Measurements from ENCODE around the gene RPGRIP1L. TPM values are rescaled to one million over a fixed set of nuclear protein-coding genes. Genes with fewer than 3 reads are reported as not detected.

RPGRIP1L gene
- total RNA-seq, 1 experiment from 2014 or later, result 16.1 TPM

DNA sequence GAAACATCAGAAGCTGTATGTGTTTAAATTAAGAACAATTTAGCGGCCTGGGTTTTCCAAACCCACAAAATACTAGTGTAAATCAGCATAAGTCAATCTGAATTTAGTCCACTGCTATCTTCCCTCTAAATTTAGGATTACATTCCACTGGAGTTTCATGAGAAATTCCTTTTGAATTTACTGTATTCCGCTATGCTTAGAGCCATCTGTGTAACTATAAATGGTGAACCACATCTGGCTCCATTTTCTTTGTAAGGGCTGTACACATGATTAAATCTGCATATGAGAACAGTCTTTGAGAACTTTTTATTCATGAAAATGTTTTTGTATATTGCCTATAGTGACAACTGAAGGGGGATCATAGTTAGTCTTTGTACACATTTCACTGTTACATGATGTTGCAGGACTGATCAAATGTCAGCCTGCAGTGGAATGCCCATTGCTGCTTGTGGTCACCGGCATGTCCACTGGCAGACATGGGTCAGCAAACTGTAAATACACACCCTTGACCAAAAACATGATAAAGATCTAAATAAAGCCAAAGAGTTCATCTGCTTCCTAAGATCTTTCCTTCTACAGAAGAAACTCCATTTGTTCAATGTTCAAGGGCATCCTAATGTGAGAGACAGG is 36.8 kb downstream of the RPGRIP1L start:
- no peak for DNase-seq
- ChIA-PET POLR2A (no interaction called here), CTCF (no interaction called here)
- TF ChIP-seq, protein P1, sequence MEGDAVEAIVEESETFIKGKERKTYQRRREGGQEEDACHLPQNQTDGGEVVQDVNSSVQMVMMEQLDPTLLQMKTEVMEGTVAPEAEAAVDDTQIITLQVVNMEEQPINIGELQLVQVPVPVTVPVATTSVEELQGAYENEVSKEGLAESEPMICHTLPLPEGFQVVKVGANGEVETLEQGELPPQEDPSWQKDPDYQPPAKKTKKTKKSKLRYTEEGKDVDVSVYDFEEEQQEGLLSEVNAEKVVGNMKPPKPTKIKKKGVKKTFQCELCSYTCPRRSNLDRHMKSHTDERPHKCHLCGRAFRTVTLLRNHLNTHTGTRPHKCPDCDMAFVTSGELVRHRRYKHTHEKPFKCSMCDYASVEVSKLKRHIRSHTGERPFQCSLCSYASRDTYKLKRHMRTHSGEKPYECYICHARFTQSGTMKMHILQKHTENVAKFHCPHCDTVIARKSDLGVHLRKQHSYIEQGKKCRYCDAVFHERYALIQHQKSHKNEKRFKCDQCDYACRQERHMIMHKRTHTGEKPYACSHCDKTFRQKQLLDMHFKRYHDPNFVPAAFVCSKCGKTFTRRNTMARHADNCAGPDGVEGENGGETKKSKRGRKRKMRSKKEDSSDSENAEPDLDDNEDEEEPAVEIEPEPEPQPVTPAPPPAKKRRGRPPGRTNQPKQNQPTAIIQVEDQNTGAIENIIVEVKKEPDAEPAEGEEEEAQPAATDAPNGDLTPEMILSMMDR (IDR thresholded peaks at IDR 0.05; ENCODE audit: insufficient read depth in 1 of 2, low read depth in 1 of 2, low read length in 1 of 2, severe bottlenecking in 1 of 2, unreplicated experiment in 1 of 2), result no peak
- no TSS peak for BruUV-seq (replicated peaks)
- H3K36me3 Mint-ChIP-seq (ENCODE audit: insufficient read depth, unreplicated experiment), result no peaks in the 10 kb centered on the region
- no peak overlapping the region for H3K4me3 ChIP-seq (ENCODE audit: low read depth, low read length)
- no peaks in the 10 kb centered on the region for H3K4me1 Mint-ChIP-seq (ENCODE audit: low read depth, unreplicated experiment)
- intact Hi-C loops (cut with micrococcal nuclease; ENCODE audit: unreplicated experiment), result no loop called here
- H3K4me3 Mint-ChIP-seq (ENCODE audit: unreplicated experiment), result no peak overlapping the region
- no peaks in the 10 kb centered on the region for H3K9me3 ChIP-seq
- H3K36me3 ChIP-seq (ENCODE audit: control insufficient read depth, insufficient read depth, low read length), result no peaks in the 10 kb centered on the region
- H3K4me1 ChIP-seq, result no peaks in the 10 kb centered on the region
- no peaks in the 10 kb centered on the region for H3K27me3 Mint-ChIP-seq (ENCODE audit: insufficient read depth, unreplicated experiment)
- no peaks in the 10 kb centered on the region for H3K27me3 ChIP-seq (replicated peaks; ENCODE audit: control insufficient read depth, insufficient read depth, low read length)
- no peaks in the 10 kb centered on the region for H3K9me3 Mint-ChIP-seq (ENCODE audit: unreplicated experiment)
- no peak overlapping the region for H3K27ac Mint-ChIP-seq (ENCODE audit: unreplicated experiment)

DNA sequence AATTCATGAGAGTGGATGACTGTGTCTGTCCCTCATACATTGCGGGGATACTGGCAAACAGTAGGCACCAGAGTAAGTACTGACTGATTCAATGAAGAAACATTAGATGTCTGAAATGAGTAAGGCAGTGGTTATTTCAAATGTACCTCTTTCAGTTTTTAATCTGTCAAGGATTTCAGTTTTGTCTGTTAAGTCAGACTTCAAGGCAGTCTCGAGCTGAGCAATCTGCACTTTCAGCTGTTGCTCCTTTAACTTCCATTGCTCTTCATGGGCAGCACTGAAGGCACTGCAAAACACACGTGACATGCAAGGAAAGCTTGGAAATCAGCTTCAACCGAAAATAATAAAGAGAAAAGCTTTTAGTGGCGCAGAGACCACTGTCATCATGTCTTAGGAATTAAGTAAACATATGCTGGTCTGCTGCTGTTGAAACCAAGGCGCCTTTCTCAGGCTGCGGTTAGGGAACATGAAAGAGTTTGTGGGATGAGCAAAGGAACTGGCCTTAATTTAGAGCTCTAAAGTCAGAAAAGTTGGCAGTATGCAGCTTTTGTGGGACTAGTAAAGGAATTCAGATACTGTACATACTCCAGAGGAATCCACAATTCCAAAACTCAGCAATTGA is 38.8 kb downstream of the RPGRIP1L start:
- Mint-ChIP-seq H3K4me1 (ENCODE audit: low read depth, unreplicated experiment) (no peaks in the 10 kb centered on the region), H3K27me3 (ENCODE audit: insufficient read depth, unreplicated experiment) (no peaks in the 10 kb centered on the region), H3K9me3 (ENCODE audit: unreplicated experiment) (no peaks in the 10 kb centered on the region), H3K27ac (ENCODE audit: unreplicated experiment) (no peak overlapping the region), H3K36me3 (ENCODE audit: insufficient read depth, unreplicated experiment) (no peaks in the 10 kb centered on the region), H3K4me3 (ENCODE audit: unreplicated experiment) (no peak overlapping the region)
- ChIA-PET POLR2A (no interaction called here), CTCF (no interaction called here)
- Histone ChIP-seq H3K4me3 (ENCODE audit: low read depth, low read length) (no peak overlapping the region), H3K27me3 (replicated peaks; ENCODE audit: control insufficient read depth, insufficient read depth, low read length) (no peaks in the 10 kb centered on the region), H3K9me3 (no peaks in the 10 kb centered on the region), H3K4me1 (no peaks in the 10 kb centered on the region), H3K36me3 (ENCODE audit: control insufficient read depth, insufficient read depth, low read length) (no peaks in the 10 kb centered on the region)
- BruUV-seq (replicated peaks), result no TSS peak
- DNase-seq, result no peak
- TF ChIP-seq, protein P1 (IDR thresholded peaks at IDR 0.05; ENCODE audit: insufficient read depth in 1 of 2, low read depth in 1 of 2, low read length in 1 of 2, severe bottlenecking in 1 of 2, unreplicated experiment in 1 of 2), result no peak
- intact Hi-C loops (cut with micrococcal nuclease; ENCODE audit: unreplicated experiment), result no loop called here

DNA sequence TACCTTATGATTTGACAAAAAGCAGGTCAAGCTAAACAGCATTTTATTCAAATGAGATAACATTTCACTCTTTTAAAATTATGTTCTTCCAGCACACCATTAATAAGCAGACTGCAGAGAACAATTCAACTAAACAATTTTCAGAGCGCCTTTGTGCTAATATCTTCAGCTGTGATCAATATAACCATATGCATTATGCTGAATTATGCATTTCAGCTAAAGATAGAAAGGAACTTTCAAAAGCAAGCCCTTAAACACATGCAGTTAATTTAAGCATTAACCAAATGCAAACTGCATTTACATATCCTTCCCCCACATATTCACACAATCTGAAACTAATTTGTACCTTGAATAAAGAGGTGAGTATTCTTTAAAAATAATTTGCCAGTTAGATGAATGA is 41.6 kb downstream of the RPGRIP1L start:
- Histone ChIP-seq H3K9me3 (no peaks in the 10 kb centered on the region), H3K4me1 (no peaks in the 10 kb centered on the region), H3K27me3 (replicated peaks; ENCODE audit: control insufficient read depth, insufficient read depth, low read length) (no peaks in the 10 kb centered on the region), H3K36me3 (ENCODE audit: control insufficient read depth, insufficient read depth, low read length) (no peaks in the 10 kb centered on the region), H3K4me3 (ENCODE audit: low read depth, low read length) (no peak overlapping the region)
- no peak for DNase-seq
- H3K27me3 Mint-ChIP-seq (ENCODE audit: insufficient read depth, unreplicated experiment), result no peaks in the 10 kb centered on the region
- TF ChIP-seq, protein P1 (IDR thresholded peaks at IDR 0.05; ENCODE audit: insufficient read depth in 1 of 2, low read depth in 1 of 2, low read length in 1 of 2, severe bottlenecking in 1 of 2, unreplicated experiment in 1 of 2), result no peak
- intact Hi-C loops (cut with micrococcal nuclease; ENCODE audit: unreplicated experiment), result no loop called here
- no peak overlapping the region for H3K27ac Mint-ChIP-seq (ENCODE audit: unreplicated experiment)
- no TSS peak for BruUV-seq (replicated peaks)
- H3K4me3 Mint-ChIP-seq (ENCODE audit: unreplicated experiment), result no peak overlapping the region
- ChIA-PET POLR2A (no interaction called here), CTCF (no interaction called here)
- no peaks in the 10 kb centered on the region for H3K36me3 Mint-ChIP-seq (ENCODE audit: insufficient read depth, unreplicated experiment)
- H3K4me1 Mint-ChIP-seq (ENCODE audit: low read depth, unreplicated experiment), result no peaks in the 10 kb centered on the region
- no peaks in the 10 kb centered on the region for H3K9me3 Mint-ChIP-seq (ENCODE audit: unreplicated experiment)
